ENCODE measurements around the gene FMN2. TPM values are rescaled to one million over a fixed set of nuclear protein-coding genes. Genes with fewer than 3 reads are reported as not detected.

The FMN2 gene
- total and polyA plus RNA-seq, 3 donors from 2014 or later = 3.8 to 8.3 (median 4.3) TPM

- H3K36me3 ChIP-seq (ENCODE audit: low read depth, missing control alignments) = no peaks in the 10 kb centered on the region
- no peaks in the 10 kb centered on the region for H3K27me3 ChIP-seq
- no peak overlapping the region for H3K4me3 ChIP-seq
- no peak for TF ChIP-seq POLR2A (IDR thresholded peaks at IDR 0.05)
- TF ChIP-seq, protein P1, sequence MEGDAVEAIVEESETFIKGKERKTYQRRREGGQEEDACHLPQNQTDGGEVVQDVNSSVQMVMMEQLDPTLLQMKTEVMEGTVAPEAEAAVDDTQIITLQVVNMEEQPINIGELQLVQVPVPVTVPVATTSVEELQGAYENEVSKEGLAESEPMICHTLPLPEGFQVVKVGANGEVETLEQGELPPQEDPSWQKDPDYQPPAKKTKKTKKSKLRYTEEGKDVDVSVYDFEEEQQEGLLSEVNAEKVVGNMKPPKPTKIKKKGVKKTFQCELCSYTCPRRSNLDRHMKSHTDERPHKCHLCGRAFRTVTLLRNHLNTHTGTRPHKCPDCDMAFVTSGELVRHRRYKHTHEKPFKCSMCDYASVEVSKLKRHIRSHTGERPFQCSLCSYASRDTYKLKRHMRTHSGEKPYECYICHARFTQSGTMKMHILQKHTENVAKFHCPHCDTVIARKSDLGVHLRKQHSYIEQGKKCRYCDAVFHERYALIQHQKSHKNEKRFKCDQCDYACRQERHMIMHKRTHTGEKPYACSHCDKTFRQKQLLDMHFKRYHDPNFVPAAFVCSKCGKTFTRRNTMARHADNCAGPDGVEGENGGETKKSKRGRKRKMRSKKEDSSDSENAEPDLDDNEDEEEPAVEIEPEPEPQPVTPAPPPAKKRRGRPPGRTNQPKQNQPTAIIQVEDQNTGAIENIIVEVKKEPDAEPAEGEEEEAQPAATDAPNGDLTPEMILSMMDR (IDR thresholded peaks at IDR 0.05) = no peak
- DNase-seq = no peak
- no peaks in the 10 kb centered on the region for H3K4me1 ChIP-seq
- H3K27ac ChIP-seq = no peak overlapping the region
- WGBS, 2 donors = 78 to 90% methylated on average over 1 of the region's 1 CpG
- no peaks in the 10 kb centered on the region for H3K9me3 ChIP-seq
- intact Hi-C loops (cut with DNase I; ENCODE audit: low total_unique reads) = no loop called here
Observed at GRCh38 chr1:240310226-240310925, 218.7 kb downstream of the FMN2 start.

DNA sequence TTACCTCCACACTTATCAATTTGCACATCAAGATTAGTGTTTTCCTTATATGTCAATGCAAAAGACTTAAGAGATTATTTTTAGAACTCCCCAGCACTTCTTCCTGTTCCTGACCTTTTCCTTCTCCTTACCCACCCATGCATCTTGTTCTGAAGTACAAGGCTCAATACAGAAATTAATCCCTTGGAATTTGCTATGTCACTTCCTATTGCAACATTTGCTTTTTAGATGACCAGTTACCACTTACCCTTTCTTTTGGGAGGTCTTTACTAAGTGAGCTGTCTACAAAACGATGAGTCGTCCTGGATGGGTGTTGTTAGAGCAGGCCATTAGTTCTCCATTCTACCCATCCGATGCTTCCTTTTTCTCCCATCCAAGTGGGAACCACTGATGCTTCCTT is 221.2 kb downstream of the FMN2 start:
- no peak overlapping the region for H3K27ac ChIP-seq
- no peak for TF ChIP-seq POLR2A (IDR thresholded peaks at IDR 0.05)
- TF ChIP-seq, protein P1 (IDR thresholded peaks at IDR 0.05) = no peak
- intact Hi-C loops (cut with DNase I; ENCODE audit: low total_unique reads) = no loop called here
- DNase-seq = no peak
- 66 to 80% methylated on average over 3 of the region's 3 CpGs for WGBS, 2 donors
- H3K4me1 ChIP-seq = no peaks in the 10 kb centered on the region
- H3K4me3 ChIP-seq = no peak overlapping the region
- H3K9me3 ChIP-seq = no peaks in the 10 kb centered on the region
- no peaks in the 10 kb centered on the region for H3K27me3 ChIP-seq
- no peaks in the 10 kb centered on the region for H3K36me3 ChIP-seq (ENCODE audit: low read depth, missing control alignments)

GRCh38 chr1:240314845-240315801 is 223.4 kb downstream of the FMN2 start:
- WGBS, 2 donors = 63 to 71% methylated on average over 3 of the region's 3 CpGs
- Histone ChIP-seq H3K36me3 (ENCODE audit: low read depth, missing control alignments) (no peaks in the 10 kb centered on the region), H3K27ac (no peak overlapping the region), H3K27me3 (no peaks in the 10 kb centered on the region), H3K4me1 (no peaks in the 10 kb centered on the region), H3K9me3 (no peaks in the 10 kb centered on the region), H3K4me3 (no peak overlapping the region)
- intact Hi-C loops (cut with DNase I; ENCODE audit: low total_unique reads) = no loop called here
- TF ChIP-seq, protein P1 (IDR thresholded peaks at IDR 0.05) = no peak
- no peak for TF ChIP-seq POLR2A (IDR thresholded peaks at IDR 0.05)
- no peak for DNase-seq

- H3K36me3 ChIP-seq (ENCODE audit: low read depth, missing control alignments) = no peaks in the 10 kb centered on the region
- no peaks in the 10 kb centered on the region for H3K9me3 ChIP-seq
- no peaks in the 10 kb centered on the region for H3K4me1 ChIP-seq
- H3K27me3 ChIP-seq = no peaks in the 10 kb centered on the region
- intact Hi-C loops (cut with DNase I; ENCODE audit: low total_unique reads) = no loop called here
- TF ChIP-seq, protein P1 (IDR thresholded peaks at IDR 0.05) = no peak
- no peak for TF ChIP-seq POLR2A (IDR thresholded peaks at IDR 0.05)
- DNase-seq = no peak
- WGBS, 2 donors = 92 to 95% methylated on average over 3 of the region's 3 CpGs
- no peak overlapping the region for H3K4me3 ChIP-seq
- H3K27ac ChIP-seq = no peak overlapping the region
Observed at GRCh38 chr1:240319998-240320397, 228.3 kb downstream of the FMN2 start.
